KG1 (cell line): Measurements from ENCODE around the gene CAMK2G.
A peak's percentile ranks its signal among the peaks of the same experiment; 100 is the strongest.

Source experiments
- DNase-seq: peaks from one replicate; lab custom pipeline; 2025; lab: John Stamatoyannopoulos, UW

The CAMK2G gene

DNA sequence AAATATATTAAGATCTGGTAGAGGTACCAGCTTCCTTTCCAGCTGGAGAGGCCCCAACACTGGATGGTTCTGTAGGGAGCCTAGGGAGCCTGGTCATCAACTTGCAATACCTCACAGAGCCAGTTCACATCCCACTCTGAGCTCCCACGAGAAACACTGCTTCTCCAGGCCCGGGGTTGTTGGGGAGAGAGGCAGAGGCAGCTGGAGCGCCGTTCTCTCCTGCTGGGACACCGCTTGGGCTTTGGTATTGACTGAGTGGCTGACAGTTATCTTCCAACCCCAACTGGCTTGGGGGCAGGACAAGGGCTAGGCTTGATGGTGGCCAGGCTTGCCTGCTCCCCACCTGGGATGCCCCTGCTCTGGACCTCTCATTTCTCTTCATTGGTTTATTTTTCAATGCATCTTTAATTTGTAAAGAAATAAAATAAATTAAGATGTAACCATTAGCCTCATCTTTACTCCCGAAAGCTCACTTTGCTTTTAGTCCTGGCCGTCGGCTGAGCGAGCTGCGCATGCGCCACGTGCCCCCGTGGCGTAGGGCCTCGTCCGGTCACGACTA, 102.6 kb downstream of the CAMK2G start:
- DNase-seq, result peak; percentile 78

DNA sequence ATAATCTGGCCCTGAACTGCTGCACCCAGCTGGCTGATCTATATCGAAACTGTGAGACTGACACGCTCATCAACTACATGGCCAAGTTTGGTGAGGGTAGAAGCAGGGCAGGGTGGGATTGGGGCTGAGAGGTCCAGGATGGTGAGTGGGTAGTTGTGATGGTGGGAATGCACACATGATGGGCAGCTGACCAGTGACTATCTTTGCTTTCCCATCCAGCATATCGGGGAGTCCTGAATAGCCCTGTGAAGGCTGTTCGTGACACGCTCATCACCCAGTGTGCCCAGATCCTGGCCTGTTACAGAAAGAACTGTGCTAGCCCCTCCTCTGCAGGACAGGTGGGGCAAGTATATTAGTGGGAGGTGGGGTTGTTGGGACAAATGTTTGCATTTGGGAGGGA, 105.0 kb downstream of the CAMK2G start:
- DNase-seq, result no peak

DNA sequence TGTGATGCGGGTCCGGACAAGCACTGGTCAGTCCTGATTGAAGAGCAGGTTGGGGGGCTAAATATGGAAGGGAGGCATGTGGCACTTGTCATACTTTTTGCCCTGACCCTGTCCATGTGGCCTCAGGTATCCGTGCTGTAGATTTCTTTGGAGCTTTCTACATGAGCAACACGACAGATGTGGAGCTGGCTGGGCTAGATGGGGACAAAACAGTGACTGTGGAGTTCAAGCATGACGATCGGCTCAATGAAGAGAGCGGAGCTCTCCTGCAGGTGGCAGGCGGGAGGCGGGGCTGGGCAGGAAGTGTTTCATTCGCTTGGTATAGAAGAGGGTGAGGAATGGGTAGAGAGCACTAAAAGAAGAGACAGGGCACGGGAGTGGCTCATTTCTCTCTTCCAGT, 105.5 kb downstream of the CAMK2G start:
- no peak for DNase-seq

DNA sequence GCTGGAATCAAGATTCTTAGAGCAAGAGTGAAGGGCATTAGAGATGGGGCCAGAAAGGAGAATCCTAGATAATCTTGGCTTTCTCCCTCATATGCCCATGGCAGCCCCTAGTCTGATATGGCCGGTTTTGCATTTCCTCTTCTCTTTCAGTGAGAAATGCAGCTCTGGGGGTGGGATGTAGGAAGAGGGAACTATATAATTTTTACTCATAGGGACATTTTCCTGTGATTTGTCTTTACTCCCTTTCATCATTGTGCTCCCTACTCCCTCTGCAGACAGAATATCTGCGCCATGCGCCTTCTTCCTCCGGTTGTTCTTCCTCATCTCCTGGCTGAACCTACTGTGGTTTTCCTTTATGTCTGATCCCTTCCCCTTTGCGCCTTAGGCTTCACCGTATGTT, 109.3 kb downstream of the CAMK2G start:
- DNase-seq, result no peak

DNA sequence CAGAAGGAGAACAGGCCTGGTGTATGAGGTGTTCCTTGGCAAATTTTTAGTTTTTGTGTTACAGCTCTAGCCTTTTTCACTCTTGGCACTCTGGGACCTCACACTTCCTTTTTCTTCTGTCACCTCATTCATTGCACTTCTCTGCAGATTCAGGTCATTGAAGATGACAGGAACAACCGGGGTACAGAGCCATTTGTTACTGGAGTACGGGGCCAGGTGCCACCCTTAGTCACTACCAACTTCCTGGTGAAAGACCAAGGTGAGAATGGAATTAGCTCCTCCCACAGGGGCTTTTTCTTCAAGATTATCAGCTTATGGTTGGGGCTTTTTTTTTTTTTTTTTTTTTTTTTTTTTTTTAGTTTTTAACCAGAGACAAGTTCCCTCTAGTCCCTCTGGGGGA, 111.0 kb downstream of the CAMK2G start:
- DNase-seq, result no peak

DNA sequence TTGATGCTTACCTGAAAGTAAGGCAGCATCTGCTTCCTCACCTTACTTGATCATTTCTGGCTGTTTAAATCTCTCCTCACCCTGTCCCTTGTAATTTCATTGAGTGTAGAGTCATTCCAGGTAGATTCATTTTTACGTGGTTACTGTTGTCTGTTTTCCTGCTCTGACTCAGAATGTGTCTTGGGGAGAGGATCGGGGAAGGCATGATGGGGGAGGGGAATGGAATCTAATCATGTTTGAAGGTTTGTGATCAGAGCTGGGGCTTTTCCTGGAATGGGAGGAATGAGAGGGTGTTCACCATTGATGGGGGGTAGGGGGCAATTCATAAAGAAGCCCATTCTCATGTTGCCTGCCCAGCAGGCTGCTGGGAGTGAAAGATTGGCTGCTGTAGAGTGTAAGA, 111.4 kb downstream of the CAMK2G start:
- DNase-seq, result no peak
